ENCODE measurements around the gene PIGB. TPM values are rescaled to one million over a fixed set of nuclear protein-coding genes. Genes with fewer than 3 reads are reported as not detected.
"Not testable (repeated sequence)": the region's sequence is repeated elsewhere in the genome, so short reads cannot be mapped to it uniquely, and the experiment has no call there.

PIGB gene
- total RNA-seq, 1 donor from 2014 or later, result 14.6 TPM

GRCh38 chr15:55383687-55384086 is 64.7 kb downstream of the PIGB start:
- Mint-ChIP-seq H3K27me3 (ENCODE audit: low read depth) (no peaks in the 10 kb centered on the region), H3K4me1 (no peaks in the 10 kb centered on the region), H3K4me3 (no peak overlapping the region), H3K27ac (ENCODE audit: unreplicated experiment) (no peak overlapping the region), H3K36me3 (ENCODE audit: low read depth) (peaks cover 14% of the 10 kb centered on the region), H3K9me3 (peaks cover 3% of the 10 kb centered on the region)
- TF ChIP-seq CTCF (conservative IDR thresholded peaks at IDR 0.05), result no peak
- DNase-seq (ENCODE audit: low read depth, low spot score), result no peak

GRCh38 chr15:55387027-55387426 is 68.0 kb downstream of the PIGB start:
- Mint-ChIP-seq H3K9me3 (peaks cover 3% of the 10 kb centered on the region), H3K4me1 (no peaks in the 10 kb centered on the region), H3K27ac (ENCODE audit: unreplicated experiment) (no peak overlapping the region), H3K4me3 (no peak overlapping the region), H3K36me3 (ENCODE audit: low read depth) (peaks cover 14% of the 10 kb centered on the region), H3K27me3 (ENCODE audit: low read depth) (no peaks in the 10 kb centered on the region)
- TF ChIP-seq CTCF (conservative IDR thresholded peaks at IDR 0.05), result no peak
- no peak for DNase-seq (ENCODE audit: low read depth, low spot score)

GRCh38 chr15:55389264-55389607 is 70.2 kb downstream of the PIGB start:
- DNase-seq (ENCODE audit: low read depth, low spot score), result no peak
- Mint-ChIP-seq H3K4me1 (no peaks in the 10 kb centered on the region), H3K4me3 (no peak overlapping the region)

GRCh38 chr15:55394694-55395093 is 75.7 kb downstream of the PIGB start:
- H3K27me3 Mint-ChIP-seq (ENCODE audit: low read depth), result no peaks in the 10 kb centered on the region
- no peaks in the 10 kb centered on the region for H3K4me1 Mint-ChIP-seq
- no peak for TF ChIP-seq CTCF (conservative IDR thresholded peaks at IDR 0.05)
- no peak for DNase-seq (ENCODE audit: low read depth, low spot score)
- H3K36me3 Mint-ChIP-seq (ENCODE audit: low read depth), result peaks cover 21% of the 10 kb centered on the region
- peaks cover 6% of the 10 kb centered on the region for H3K9me3 Mint-ChIP-seq
- no peak overlapping the region for H3K4me3 Mint-ChIP-seq
- H3K27ac Mint-ChIP-seq (ENCODE audit: unreplicated experiment), result no peak overlapping the region

More at GRCh38 chr15:55389264-55389607, 70.2 kb downstream of the PIGB start:
- TF ChIP-seq CTCF (conservative IDR thresholded peaks at IDR 0.05), result no peak
- Mint-ChIP-seq H3K27me3 (ENCODE audit: low read depth) (no peaks in the 10 kb centered on the region), H3K36me3 (ENCODE audit: low read depth) (peaks cover 4% of the 10 kb centered on the region), H3K27ac (ENCODE audit: unreplicated experiment) (no peak overlapping the region), H3K9me3 (no peaks in the 10 kb centered on the region)

GRCh38 chr15:55398243-55398642 is 79.2 kb downstream of the PIGB start:
- DNase-seq (ENCODE audit: low read depth, low spot score), result no peak
- H3K27me3 Mint-ChIP-seq (ENCODE audit: low read depth), result no peaks in the 10 kb centered on the region
- no peaks in the 10 kb centered on the region for H3K4me1 Mint-ChIP-seq
- no peak overlapping the region for H3K27ac Mint-ChIP-seq (ENCODE audit: unreplicated experiment)
- H3K36me3 Mint-ChIP-seq (ENCODE audit: low read depth), result peaks cover 21% of the 10 kb centered on the region
- no peak for TF ChIP-seq CTCF (conservative IDR thresholded peaks at IDR 0.05)
- H3K4me3 Mint-ChIP-seq, result no peak overlapping the region
- H3K9me3 Mint-ChIP-seq, result peaks cover 6% of the 10 kb centered on the region

- H3K4me3 Mint-ChIP-seq; H3K27me3 Mint-ChIP-seq (ENCODE audit: low read depth); DNase-seq (ENCODE audit: low read depth, low spot score); H3K4me1 Mint-ChIP-seq; H3K27ac Mint-ChIP-seq (ENCODE audit: unreplicated experiment); H3K9me3 Mint-ChIP-seq: not testable (repeated sequence)
- H3K36me3 Mint-ChIP-seq (ENCODE audit: low read depth), result peaks cover 18% of the 10 kb centered on the region
Measured at GRCh38 chr15:55400050-55400449, 81.0 kb downstream of the PIGB start.

Data from neural crest cell (in vitro differentiated cells).